Thyroid gland (tissue), 4 donors: Measurements from ENCODE around the gene HBA1.
"Not testable (repeated sequence)": the region's sequence is repeated elsewhere in the genome, so short reads cannot be mapped to it uniquely, and the experiment has no call there.

Source experiments
- CTCF ChIP-seq, 6 experiments: fragments of 200-600 bp in 3 of 6; fragments of 450-650 bp in 3 of 6; sonication (generic) in 3 of 6; IDR thresholded peaks; one replicate each; pipeline ENCODE4 v1.5.1; 2016 to 2019; ENCODE audit warnings: antibody characterized with exemption in 6 of 6, mild to moderate bottlenecking in 2 of 6, inconsistent platforms in 1 of 6, moderate library complexity in 1 of 6
- POLR2A ChIP-seq, 2 donors: fragments of 450-650 bp; IDR thresholded peaks; one replicate each; pipeline ENCODE4 v1.6.1; 2017; ENCODE audit warnings: antibody characterized with exemption in 2 of 2, mild to moderate bottlenecking in 2 of 2, moderate library complexity in 1 of 2

- not testable (repeated sequence) for TF ChIP-seq CTCF, POLR2A (IDR thresholded peaks at IDR 0.05)
Measured at GRCh38 chr16:173211-173854, 3.1 kb upstream of the HBA1 start.
